Measurements from ENCODE around the gene DDX25.

GRCh38 chr11:125955856-125956255 lies 51.5 kb downstream of the DDX25 start:
- TF ChIP-seq BCL11A (IDR thresholded peaks at IDR 0.05; ENCODE audit: low read depth in 2 of 2, low read length in 2 of 2) (no peak), EP300 (IDR thresholded peaks at IDR 0.05; ENCODE audit: borderline replicate concordance in 1 of 2, low read depth in 2 of 2, low read length in 2 of 2) (no peak), RAD21 (IDR thresholded peaks at IDR 0.05 in 1 of 2, conservative IDR thresholded peaks at IDR 0.05 in 1 of 2; ENCODE audit: low read depth in 2 of 2, low read length in 2 of 2) (no peak), CHD7 (IDR thresholded peaks at IDR 0.05; ENCODE audit: insufficient replicate concordance, low read length) (no peak), CTCF (IDR thresholded peaks at IDR 0.05; ENCODE audit: control extremely low read depth in 1 of 3, insufficient read depth in 1 of 3, low read depth in 1 of 3, low read length in 3 of 3) (no peak), POLR2A (IDR thresholded peaks at IDR 0.05; ENCODE audit: control extremely low read depth in 1 of 2, low read depth in 2 of 2, low read length in 2 of 2) (no peak), SP1 (IDR thresholded peaks at IDR 0.05; ENCODE audit: low read depth, low read length) (no peak), MAX (IDR thresholded peaks at IDR 0.05) (no peak), JUND (IDR thresholded peaks at IDR 0.05; ENCODE audit: low read length) (no peak), ATF3 (IDR thresholded peaks at IDR 0.05; ENCODE audit: insufficient read depth, low read depth, low read length) (no peak), CHD2 (IDR thresholded peaks at IDR 0.05; ENCODE audit: low read length) (no peak), EZH2 (IDR thresholded peaks at IDR 0.05; ENCODE audit: low read depth, low read length, severe bottlenecking) (no peak), USF2 (IDR thresholded peaks at IDR 0.05; ENCODE audit: low read length) (no peak), TEAD4 (IDR thresholded peaks at IDR 0.05; ENCODE audit: low read depth, low read length) (no peak)
